DND-41 (cell line): Measurements from ENCODE around the gene RBM18.

Experiments used
- CTCF ChIP-seq: IDR thresholded peaks from 2 replicates; pipeline ENCODE4 v1.5.1; 2012; ENCODE audit warnings: borderline replicate concordance, low read length, moderate library complexity, mild to moderate bottlenecking; ENCODE audit not compliant: poor library complexity, severe bottlenecking; ENCODE audit errors: extremely low read depth
- EZH2 ChIP-seq: IDR thresholded peaks from 3 replicates; pipeline ENCODE4 v1.6.1; 2012; ENCODE audit warnings: borderline replicate concordance, low read depth, mild to moderate bottlenecking, moderate library complexity, low read length, inconsistent platforms; ENCODE audit not compliant: severe bottlenecking

GRCh38 chr9:122222791-122223190 lies 41.8 kb downstream of the RBM18 start:
- TF ChIP-seq CTCF (no peak), EZH2 (no peak)
